Neural cell (in vitro differentiated cells): ENCODE results near the gene PBX3. TPM values are rescaled to one million over a fixed set of nuclear protein-coding genes. Genes with fewer than 3 reads are reported as not detected.

Source experiments
- H2AFZ ChIP-seq: fragments of 200-600, 300-800 bp; sonication (generic), shearing (Covaris generic); 2 replicates; pipeline ENCODE4 v1.6.0; 2014; ENCODE audit warnings: low read depth, mild to moderate bottlenecking, antibody characterized with exemption, low read length, moderate library complexity
- H3F3A ChIP-seq: fragments of 200-600 bp; shearing (Covaris generic); 2 replicates; pipeline ENCODE4 v1.6.1; 2016; ENCODE audit warnings: mild to moderate bottlenecking, moderate library complexity, mixed read lengths, antibody characterized with exemption, low read length; ENCODE audit not compliant: insufficient read depth, poor library complexity, severe bottlenecking
- H3K27ac ChIP-seq: fragments of 200-600, 300-800 bp; sonication (generic), shearing (Covaris generic); 2 replicates; pipeline ENCODE4 v1.5.1; 2014; ENCODE audit warnings: mild to moderate bottlenecking, low read length, moderate library complexity
- H3K27me3 ChIP-seq: fragments of 300-800, 200-600 bp; sonication (generic), shearing (Covaris generic); 2 replicates; pipeline ENCODE4 v1.6.0; 2014; ENCODE audit warnings: mild to moderate bottlenecking, low read depth, low read length, moderate library complexity; ENCODE audit not compliant: insufficient read depth
- H3K36me3 ChIP-seq: fragments of 300-800, 200-600 bp; sonication (generic), shearing (Covaris generic); 2 replicates; pipeline ENCODE4 v1.5.1; 2014; ENCODE audit warnings: mild to moderate bottlenecking, antibody characterized with exemption, low read length, moderate library complexity; ENCODE audit not compliant: insufficient read depth
- H3K4me2 ChIP-seq: fragments of 300-800, 200-600 bp; sonication (generic), shearing (Covaris generic); 2 replicates; pipeline ENCODE4 v1.6.0; 2014; ENCODE audit warnings: mild to moderate bottlenecking, low read length
- H3K4me3 ChIP-seq: fragments of 300-800, 200-600 bp; sonication (generic), shearing (Covaris generic); 2 replicates; pipeline ENCODE4 v1.5.1; 2014; ENCODE audit warnings: mild to moderate bottlenecking, low read length, moderate library complexity
- H3K79me2 ChIP-seq: fragments of 200-600 bp; shearing (Covaris generic); replicated peaks from 2 replicates; pipeline ENCODE4 v1.6.0; 2014; ENCODE audit warnings: mild to moderate bottlenecking, low read length, moderate library complexity; ENCODE audit not compliant: insufficient read depth
- H3K9ac ChIP-seq: fragments of 300-800, 200-600 bp; sonication (generic), shearing (Covaris generic); 2 replicates; pipeline ENCODE4 v1.6.1; 2016; ENCODE audit warnings: mild to moderate bottlenecking, low read length, mixed read lengths
- H3K9me2 ChIP-seq: fragments of 200-600 bp; shearing (Covaris generic); 2 replicates; pipeline ENCODE4 v1.6.1; 2016; ENCODE audit warnings: mild to moderate bottlenecking, low read length, mixed read lengths; ENCODE audit not compliant: insufficient read depth
- H3K9me3 ChIP-seq: fragments of 200-600, 300-800 bp; sonication (generic), shearing (Covaris generic); 2 replicates; pipeline ENCODE4 v1.6.1; 2016; ENCODE audit warnings: mild to moderate bottlenecking, mixed run types, low read length, moderate library complexity, mixed read lengths
- H4K20me1 ChIP-seq: fragments of 200-600 bp; shearing (Covaris generic); 2 replicates; pipeline ENCODE4 v1.6.1; 2016; ENCODE audit warnings: mild to moderate bottlenecking, mixed run types; ENCODE audit not compliant: insufficient read depth
- EP300 ChIP-seq: fragments of 450-650 bp; conservative IDR thresholded peaks from 2 replicates; pipeline ENCODE4 v1.6.1; 2014; ENCODE audit warnings: antibody characterized with exemption, mild to moderate bottlenecking, moderate library complexity; ENCODE audit not compliant: poor library complexity, severe bottlenecking
- EZH2 ChIP-seq: fragments of 200-600, 300-800 bp; shearing (Covaris generic), sonication (generic); IDR thresholded peaks from 2 replicates; pipeline ENCODE4 v1.6.1; 2014; ENCODE audit warnings: antibody characterized with exemption, low read length, borderline replicate concordance, mild to moderate bottlenecking; ENCODE audit not compliant: insufficient read depth, poor library complexity, severe bottlenecking
- MXI1 ChIP-seq: fragments of 450-650 bp; conservative IDR thresholded peaks from 2 replicates; pipeline ENCODE4 v1.6.1; 2014; ENCODE audit warnings: antibody characterized with exemption, mild to moderate bottlenecking; ENCODE audit not compliant: poor library complexity, severe bottlenecking
- RAD21 ChIP-seq: fragments of 450-650 bp; conservative IDR thresholded peaks from 2 replicates; pipeline ENCODE4 v1.6.1; 2014; ENCODE audit warnings: antibody characterized with exemption, mild to moderate bottlenecking, moderate library complexity
- SMC3 ChIP-seq: fragments of 450-650 bp; conservative IDR thresholded peaks from 2 replicates; pipeline ENCODE4 v1.6.1; 2014; ENCODE audit warnings: antibody characterized with exemption, mild to moderate bottlenecking, moderate library complexity; ENCODE audit not compliant: poor library complexity
- TAF1 ChIP-seq: IDR thresholded peaks from 2 replicates; pipeline ENCODE4 v1.6.1; 2012; ENCODE audit warnings: low read depth
- polyA plus RNA-seq: library from polyadenylated mRNA; depleted of rRNA; stranded (reverse); fragments of >200 nt; gene quantifications from 2 replicates; pipeline ENCODE4 v1.2.3, GENCODE V29; 2014
- TF ChIP-seq, protein P1 (sequence below): IDR thresholded peaks from 2 replicates; pipeline ENCODE4 v1.6.1; 2012; ENCODE audit warnings: borderline replicate concordance
- TF ChIP-seq, protein P2 (sequence below): fragments of 450-650 bp; IDR thresholded peaks from 2 replicates; pipeline ENCODE4 v1.5.1; 2014; ENCODE audit warnings: antibody characterized with exemption, mild to moderate bottlenecking, moderate library complexity; ENCODE audit not compliant: poor library complexity, severe bottlenecking

The PBX3 gene
- polyA plus RNA-seq, 1 donor from 2014 or later: 398 TPM

DNA sequence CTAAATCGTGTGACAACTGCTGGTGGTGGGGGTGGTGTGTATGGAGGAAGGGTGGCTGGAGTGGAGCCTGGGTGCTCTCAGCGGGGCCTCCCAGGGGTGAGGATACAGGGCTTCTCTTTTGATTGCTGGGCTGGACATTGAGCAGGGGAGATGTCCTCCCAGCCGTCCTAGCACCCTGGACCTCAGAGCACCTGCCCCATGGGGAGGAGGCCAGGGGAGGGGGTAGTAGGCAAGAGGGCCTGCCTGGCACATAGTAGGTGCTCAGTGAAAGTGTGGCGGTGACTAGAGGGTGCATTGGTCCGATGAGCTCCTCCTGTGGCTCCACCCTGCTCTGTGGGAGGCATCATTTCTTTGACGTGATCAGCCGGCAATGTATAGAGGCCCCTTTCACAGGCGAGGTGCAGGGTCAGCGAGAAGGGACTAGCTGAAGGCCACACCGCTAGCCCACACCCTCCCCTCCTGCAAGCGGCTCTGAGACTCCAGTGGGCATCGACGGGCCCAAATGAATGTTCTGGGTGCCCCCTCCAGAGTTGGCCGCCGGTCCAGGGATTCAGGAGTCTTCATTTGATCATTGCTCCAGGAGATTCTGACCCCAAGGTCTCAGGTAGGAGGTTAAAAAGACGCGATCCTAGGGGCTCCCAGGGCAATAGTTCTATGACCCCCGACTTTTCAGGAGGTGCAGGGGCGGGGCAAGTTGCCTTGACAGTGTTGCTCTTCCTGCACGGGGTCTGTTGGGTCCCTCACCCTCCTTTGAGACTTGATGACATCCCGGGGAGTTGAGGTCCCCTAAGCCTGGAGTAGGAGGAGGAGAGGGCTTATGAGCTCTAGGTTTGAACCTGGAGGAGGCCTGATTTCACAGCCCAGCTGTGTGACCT lies 255.5 kb downstream of the PBX3 start:
- no peaks in the 10 kb centered on the region for H3K27me3 ChIP-seq
- no peaks in the 10 kb centered on the region for H3K9me2 ChIP-seq
- H3K36me3 ChIP-seq: no peaks in the 10 kb centered on the region
- TF ChIP-seq TAF1 (no peak), RAD21 (no peak), MXI1 (no peak), EZH2 (no peak), SMC3 (no peak)
- TF ChIP-seq, protein P1, sequence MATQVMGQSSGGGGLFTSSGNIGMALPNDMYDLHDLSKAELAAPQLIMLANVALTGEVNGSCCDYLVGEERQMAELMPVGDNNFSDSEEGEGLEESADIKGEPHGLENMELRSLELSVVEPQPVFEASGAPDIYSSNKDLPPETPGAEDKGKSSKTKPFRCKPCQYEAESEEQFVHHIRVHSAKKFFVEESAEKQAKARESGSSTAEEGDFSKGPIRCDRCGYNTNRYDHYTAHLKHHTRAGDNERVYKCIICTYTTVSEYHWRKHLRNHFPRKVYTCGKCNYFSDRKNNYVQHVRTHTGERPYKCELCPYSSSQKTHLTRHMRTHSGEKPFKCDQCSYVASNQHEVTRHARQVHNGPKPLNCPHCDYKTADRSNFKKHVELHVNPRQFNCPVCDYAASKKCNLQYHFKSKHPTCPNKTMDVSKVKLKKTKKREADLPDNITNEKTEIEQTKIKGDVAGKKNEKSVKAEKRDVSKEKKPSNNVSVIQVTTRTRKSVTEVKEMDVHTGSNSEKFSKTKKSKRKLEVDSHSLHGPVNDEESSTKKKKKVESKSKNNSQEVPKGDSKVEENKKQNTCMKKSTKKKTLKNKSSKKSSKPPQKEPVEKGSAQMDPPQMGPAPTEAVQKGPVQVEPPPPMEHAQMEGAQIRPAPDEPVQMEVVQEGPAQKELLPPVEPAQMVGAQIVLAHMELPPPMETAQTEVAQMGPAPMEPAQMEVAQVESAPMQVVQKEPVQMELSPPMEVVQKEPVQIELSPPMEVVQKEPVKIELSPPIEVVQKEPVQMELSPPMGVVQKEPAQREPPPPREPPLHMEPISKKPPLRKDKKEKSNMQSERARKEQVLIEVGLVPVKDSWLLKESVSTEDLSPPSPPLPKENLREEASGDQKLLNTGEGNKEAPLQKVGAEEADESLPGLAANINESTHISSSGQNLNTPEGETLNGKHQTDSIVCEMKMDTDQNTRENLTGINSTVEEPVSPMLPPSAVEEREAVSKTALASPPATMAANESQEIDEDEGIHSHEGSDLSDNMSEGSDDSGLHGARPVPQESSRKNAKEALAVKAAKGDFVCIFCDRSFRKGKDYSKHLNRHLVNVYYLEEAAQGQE: no peak
- no peak overlapping the region for H3K4me3 ChIP-seq
- no peaks in the 10 kb centered on the region for H3F3A ChIP-seq
- no peaks in the 10 kb centered on the region for H4K20me1 ChIP-seq
- no peak overlapping the region for H2AFZ ChIP-seq
- no peaks in the 10 kb centered on the region for H3K79me2 ChIP-seq
- H3K4me2 ChIP-seq: no peak overlapping the region
- H3K9ac ChIP-seq: no peak overlapping the region
- no peak overlapping the region for H3K27ac ChIP-seq
- H3K9me3 ChIP-seq: peaks cover 1% of the 10 kb centered on the region

DNA sequence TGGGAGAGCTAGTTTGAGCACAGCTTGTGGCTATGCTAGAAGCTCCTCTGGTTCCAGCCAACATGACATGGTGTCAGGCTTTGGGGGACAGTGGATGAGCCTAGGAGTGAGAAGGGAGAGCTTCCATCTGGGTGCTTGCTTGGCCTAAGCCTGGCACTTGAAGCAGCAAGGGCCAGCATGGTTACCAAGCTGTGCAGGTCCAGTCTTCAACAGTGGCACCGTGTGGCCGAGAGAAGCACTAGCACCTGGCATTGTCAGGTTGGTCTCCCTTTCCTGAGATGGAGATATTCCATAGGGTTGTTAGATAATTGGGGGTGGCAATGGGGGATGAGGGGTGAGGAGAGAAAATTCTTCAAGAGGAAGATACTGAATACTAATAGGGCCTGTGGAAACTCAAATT lies 261.9 kb downstream of the PBX3 start:
- H3K27ac ChIP-seq: no peak overlapping the region
- H3K9me2 ChIP-seq: no peaks in the 10 kb centered on the region
- no peak overlapping the region for H2AFZ ChIP-seq
- H4K20me1 ChIP-seq: no peaks in the 10 kb centered on the region
- no peaks in the 10 kb centered on the region for H3F3A ChIP-seq
- H3K36me3 ChIP-seq: no peaks in the 10 kb centered on the region
- no peak overlapping the region for H3K4me2 ChIP-seq
- peaks cover 8% of the 10 kb centered on the region for H3K9me3 ChIP-seq
- H3K4me3 ChIP-seq: no peak overlapping the region
- TF ChIP-seq, protein P2, sequence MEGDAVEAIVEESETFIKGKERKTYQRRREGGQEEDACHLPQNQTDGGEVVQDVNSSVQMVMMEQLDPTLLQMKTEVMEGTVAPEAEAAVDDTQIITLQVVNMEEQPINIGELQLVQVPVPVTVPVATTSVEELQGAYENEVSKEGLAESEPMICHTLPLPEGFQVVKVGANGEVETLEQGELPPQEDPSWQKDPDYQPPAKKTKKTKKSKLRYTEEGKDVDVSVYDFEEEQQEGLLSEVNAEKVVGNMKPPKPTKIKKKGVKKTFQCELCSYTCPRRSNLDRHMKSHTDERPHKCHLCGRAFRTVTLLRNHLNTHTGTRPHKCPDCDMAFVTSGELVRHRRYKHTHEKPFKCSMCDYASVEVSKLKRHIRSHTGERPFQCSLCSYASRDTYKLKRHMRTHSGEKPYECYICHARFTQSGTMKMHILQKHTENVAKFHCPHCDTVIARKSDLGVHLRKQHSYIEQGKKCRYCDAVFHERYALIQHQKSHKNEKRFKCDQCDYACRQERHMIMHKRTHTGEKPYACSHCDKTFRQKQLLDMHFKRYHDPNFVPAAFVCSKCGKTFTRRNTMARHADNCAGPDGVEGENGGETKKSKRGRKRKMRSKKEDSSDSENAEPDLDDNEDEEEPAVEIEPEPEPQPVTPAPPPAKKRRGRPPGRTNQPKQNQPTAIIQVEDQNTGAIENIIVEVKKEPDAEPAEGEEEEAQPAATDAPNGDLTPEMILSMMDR: no peak
- TF ChIP-seq RAD21: no peak
- peak; percentile 17 for TF ChIP-seq SMC3
- no peak for TF ChIP-seq EP300
- TF ChIP-seq EZH2: no peak
- H3K79me2 ChIP-seq: no peaks in the 10 kb centered on the region
- no peak overlapping the region for H3K9ac ChIP-seq
- no peaks in the 10 kb centered on the region for H3K27me3 ChIP-seq
